ENCODE measurements around the gene CFAP410.

DNA sequence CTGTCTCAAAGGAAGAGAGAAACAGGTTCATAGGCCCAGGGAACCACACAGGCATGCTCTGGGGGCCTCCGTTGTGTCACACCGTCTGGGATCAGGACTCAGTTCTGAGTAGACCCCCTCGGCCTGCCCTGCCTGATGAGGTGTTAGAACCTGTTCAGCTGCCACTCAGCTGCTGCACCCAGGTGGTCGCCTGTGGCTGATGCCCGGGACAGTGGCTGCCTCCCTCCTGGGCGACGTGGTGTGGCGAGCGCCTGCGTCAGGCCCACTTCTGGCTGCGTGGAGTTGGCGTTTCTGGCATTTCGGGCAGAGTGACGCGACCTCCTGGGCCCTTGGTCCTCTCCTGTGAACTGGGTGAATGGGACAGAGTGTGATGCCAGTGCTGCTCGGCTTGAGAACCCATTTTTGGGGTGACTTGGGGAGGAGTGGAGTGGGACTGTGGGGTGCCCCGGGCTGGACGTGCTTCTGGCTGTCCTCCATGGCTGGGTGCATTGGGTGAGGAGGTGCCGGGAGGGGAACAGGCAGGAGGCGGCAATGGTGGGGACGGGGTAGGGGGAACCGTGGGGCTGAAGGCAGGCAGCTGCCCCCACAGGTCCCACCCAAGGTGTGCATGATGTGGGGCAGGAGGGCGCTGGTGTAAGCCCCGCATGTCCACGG is 10.8 kb downstream of the CFAP410 start:
- TF ChIP-seq, protein P1, sequence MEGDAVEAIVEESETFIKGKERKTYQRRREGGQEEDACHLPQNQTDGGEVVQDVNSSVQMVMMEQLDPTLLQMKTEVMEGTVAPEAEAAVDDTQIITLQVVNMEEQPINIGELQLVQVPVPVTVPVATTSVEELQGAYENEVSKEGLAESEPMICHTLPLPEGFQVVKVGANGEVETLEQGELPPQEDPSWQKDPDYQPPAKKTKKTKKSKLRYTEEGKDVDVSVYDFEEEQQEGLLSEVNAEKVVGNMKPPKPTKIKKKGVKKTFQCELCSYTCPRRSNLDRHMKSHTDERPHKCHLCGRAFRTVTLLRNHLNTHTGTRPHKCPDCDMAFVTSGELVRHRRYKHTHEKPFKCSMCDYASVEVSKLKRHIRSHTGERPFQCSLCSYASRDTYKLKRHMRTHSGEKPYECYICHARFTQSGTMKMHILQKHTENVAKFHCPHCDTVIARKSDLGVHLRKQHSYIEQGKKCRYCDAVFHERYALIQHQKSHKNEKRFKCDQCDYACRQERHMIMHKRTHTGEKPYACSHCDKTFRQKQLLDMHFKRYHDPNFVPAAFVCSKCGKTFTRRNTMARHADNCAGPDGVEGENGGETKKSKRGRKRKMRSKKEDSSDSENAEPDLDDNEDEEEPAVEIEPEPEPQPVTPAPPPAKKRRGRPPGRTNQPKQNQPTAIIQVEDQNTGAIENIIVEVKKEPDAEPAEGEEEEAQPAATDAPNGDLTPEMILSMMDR (IDR thresholded peaks at IDR 0.05) = no peak
- TF ChIP-seq EP300 (IDR thresholded peaks at IDR 0.05) (no peak), POLR2A (IDR thresholded peaks at IDR 0.05) (no peak), POLR2AphosphoS5 (IDR thresholded peaks at IDR 0.05) (no peak)

Measured in stomach (tissue), 4 donors.